ENCODE measurements around the gene NTMT1.

NTMT1 gene

DNA sequence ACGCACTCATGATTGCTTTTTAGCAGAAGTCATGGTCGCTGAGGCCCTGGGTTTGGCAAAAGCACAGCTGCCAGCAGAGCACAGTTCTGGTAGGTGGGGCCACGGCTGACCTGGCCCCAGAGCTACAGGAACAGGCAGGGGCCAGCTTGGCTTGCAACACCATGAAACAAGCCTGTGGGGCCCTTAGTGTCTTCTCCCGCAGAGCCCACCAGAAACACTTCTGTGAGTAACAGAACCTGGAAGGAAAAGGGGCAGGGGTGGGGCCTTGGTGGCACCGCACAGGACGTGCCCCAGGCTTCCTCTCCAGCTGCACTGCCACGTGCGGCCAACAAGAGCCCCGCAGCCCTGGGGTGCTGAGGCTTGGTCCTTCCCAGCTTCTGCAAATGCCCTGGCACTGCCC is 11.1 kb downstream of the NTMT1 start:
- DNase-seq (ENCODE audit: low read depth in 2 of 2), result no peak

- DNase-seq (ENCODE audit: low read depth in 2 of 2), result no peak
Measured at GRCh38 chr9:129637673-129638439, 11.9 kb downstream of the NTMT1 start.

- DNase-seq (ENCODE audit: low read depth in 2 of 2), result no peak
Measured at GRCh38 chr9:129639034-129639630, 13.2 kb downstream of the NTMT1 start.

DNA sequence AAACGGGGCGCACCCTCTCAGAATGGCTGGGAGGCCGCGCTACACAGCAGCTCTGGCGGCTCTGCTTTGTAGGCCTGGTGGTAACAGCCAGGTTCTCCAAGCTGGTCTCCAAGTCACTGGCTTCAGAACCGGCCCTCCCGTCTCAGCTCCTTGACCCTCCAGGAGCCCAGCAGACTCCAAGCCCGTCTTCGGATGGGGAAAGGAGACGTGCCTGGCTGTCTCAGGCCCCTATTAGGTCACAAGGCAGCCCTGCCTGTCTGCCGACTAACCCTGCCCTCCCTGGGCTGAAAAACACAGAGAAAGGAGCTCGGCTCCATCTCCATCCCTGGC is 13.8 kb downstream of the NTMT1 start:
- DNase-seq (ENCODE audit: low read depth in 2 of 2), result no peak

DNA sequence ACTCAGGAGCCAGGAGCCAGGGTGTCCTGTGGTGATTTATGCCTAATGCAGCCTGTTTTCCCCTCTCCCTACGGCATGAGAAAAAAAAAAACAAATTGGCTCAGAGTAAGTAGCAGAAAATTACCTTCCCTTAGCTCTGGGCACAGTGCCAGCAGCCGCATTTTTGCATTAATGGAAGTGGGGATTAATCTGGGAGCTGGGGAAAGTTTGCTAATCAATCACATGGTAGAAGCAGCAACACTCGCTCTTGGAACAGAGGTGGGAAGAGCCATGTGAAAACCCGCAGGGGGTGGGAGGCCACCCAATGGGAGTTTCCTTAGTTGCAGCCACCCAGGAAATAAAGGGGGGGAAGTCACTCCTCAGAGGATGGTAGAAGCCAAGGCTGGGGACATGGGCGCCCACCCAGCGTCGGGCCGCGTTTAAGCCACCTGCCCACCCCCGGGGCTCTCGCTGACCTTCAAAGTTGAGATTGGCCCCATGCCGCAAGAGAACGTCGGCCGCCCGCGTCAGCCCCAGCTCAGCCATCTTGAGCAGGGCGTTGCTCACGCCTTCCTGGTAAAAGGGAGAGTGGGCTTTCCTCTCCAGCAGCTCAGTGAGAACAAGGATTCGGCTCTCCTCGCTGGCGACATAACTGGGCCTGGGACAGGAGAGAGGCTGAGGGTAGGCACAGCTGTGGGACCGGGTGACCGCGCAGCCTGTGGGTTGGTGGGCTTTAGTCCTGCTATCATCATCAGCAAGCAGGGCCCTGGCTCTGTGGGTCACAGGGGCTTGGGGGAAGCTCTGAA is 14.3 kb downstream of the NTMT1 start:
- no peak for DNase-seq (ENCODE audit: low read depth in 2 of 2)

DNA sequence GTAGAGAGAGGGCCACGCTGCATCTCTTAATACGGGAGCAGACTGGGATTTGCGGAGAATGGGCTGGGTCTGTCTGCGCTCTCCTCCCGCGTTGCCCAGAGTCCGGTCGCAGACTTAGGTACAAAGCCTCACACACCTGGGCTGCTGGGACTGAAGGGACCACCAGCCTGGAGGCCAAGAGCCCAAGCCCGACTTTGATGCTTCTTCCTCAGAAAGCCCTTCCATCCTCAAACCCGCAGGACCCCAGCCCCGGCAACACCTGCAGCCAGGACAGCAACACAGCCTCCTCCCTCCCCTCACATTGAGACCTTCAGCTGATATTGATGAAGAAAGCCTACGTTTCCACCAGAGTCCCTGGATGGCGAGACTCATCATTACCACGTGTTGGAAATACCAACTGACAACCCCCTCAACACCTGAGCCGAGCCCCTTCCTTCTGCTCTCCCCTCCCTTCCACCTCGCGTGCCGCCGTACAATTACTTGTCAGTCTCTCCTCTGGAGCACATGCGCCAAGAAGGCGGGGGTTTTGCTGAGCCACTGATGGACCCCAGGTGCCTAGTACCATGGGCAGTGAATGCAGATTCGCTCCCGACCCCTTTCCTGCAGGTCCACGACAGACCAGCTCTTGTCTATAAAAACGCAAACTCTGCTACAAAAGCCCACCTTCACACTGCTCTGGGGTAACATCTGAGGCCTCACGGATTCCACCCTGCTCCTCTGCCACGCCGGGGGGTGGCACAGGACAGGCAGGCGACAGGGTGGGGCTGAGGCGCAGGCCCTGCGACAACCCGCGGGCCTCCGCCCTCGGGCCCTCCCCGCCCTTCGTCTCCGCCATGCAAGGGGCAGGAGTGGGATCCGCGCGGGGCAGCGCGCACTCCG is 15.1 kb downstream of the NTMT1 start:
- no peak for DNase-seq (ENCODE audit: low read depth in 2 of 2)

DNA sequence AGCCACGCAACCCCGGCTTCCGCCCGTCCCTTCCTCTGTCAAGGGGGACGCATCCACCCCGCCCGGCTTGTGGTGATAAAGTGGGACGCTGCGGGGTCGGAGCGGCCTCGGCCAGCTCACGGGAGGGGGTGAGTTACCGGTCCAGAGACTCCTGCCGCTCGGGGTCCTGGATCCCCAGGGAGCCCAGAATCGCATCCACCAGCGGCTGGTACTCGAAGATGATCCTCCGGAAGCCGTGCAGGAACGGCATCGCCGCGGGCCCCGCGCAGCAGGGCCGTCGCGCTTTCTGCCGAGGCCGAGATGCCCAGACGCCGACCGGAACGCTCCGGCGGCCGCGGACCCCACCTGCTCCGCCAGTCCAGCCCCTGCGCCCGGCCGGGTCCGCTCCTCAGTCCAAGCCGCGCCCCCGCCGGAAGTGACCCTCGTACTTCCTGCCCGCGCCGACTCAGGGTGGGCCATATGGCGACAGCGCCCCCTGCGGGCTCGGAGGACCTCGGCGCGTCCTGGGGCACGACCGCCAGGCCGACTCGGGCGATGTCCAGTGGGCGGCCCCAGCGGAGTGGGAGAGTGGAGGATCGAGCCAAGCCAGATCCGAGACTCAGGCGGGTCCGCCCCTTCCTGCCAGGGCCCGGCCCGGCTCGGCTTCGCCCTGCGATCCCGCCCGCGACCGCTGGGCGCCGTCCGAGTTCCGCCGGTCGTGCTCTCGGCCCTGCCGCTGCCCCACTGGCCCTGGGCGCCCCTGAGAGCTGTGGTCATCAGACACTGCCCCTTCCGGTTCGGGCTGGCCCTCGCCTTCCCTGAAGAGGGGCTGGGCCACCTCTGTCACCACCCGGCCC is 16.0 kb downstream of the NTMT1 start, which contains the start of gene ASB6:
ASB6 (minus strand) TSS at position 402 of the 836 bp plus-strand sequence; CDS start at position 250, 152 bp downstream.
- DNase-seq (ENCODE audit: low read depth in 2 of 2), result peak; percentile 97 to 98

GRCh38 chr9:129643706-129644105 is 17.7 kb downstream of the NTMT1 start:
- no peak for DNase-seq (ENCODE audit: low read depth in 2 of 2)

DNA sequence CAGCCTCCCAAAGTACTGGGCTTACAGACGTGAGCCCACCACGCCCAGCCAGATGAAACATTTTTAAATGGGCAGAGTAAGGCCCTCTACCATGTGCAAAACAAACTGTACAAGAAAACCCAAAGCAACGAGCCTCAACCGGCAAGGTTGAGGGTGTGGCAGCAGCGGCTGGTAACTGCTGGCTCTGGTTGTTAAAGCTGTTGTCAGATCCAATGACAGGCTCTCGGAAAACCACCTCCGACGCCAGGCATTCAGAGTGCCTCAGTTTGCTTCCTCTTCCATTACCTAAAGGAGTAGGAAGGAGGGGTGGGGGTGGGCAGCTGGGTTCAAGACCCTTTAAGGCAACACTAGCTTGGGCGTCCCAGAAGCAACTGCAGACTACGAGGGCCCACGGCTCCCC is 18.4 kb downstream of the NTMT1 start:
- no peak for DNase-seq (ENCODE audit: low read depth in 2 of 2)

GRCh38 chr9:129644902-129645301 is 18.9 kb downstream of the NTMT1 start:
- DNase-seq (ENCODE audit: low read depth in 2 of 2), result no peak

GRCh38 chr9:129646252-129646651 is 20.3 kb downstream of the NTMT1 start:
- DNase-seq (ENCODE audit: low read depth in 2 of 2), result no peak

DNA sequence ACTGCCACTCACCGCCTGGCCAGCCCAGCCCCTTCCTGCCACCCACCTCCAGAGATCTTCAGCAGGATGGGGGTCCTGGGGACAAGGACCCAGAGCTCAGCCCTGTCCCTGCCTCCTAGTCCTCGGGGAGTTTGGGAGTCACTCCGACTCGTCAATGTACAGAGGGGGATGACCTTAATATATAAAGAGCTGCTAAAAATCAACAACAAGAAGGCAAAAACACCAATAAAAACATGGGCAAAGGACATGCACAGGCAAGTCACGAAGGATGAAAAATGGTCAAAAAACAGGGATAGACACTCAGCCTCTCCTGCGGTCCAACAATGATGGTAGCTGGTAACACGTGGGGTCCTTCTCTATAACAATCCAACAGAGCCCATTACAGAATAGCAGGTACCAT is 20.7 kb downstream of the NTMT1 start:
- no peak for DNase-seq (ENCODE audit: low read depth in 2 of 2)

DNA sequence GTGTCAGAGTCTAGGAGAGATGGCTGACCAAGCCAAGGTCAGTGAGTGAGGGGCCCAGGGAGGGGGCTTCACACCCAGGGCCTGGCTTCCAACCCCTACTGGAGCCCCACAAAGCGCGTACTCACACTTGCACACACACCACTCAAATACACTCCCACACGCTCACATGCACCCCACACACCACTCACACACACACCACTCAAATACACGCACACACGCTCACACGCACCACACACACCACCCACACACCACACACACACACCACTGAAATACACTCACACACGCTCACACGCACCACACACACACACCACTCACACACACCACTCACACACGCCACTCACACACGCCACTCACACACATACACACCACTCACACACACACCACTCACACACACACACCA is 21.7 kb downstream of the NTMT1 start:
- no peak for DNase-seq (ENCODE audit: low read depth in 2 of 2)

- DNase-seq (ENCODE audit: low read depth in 2 of 2), result no peak
Measured at GRCh38 chr9:129648092-129648763, 22.3 kb downstream of the NTMT1 start.

DNA sequence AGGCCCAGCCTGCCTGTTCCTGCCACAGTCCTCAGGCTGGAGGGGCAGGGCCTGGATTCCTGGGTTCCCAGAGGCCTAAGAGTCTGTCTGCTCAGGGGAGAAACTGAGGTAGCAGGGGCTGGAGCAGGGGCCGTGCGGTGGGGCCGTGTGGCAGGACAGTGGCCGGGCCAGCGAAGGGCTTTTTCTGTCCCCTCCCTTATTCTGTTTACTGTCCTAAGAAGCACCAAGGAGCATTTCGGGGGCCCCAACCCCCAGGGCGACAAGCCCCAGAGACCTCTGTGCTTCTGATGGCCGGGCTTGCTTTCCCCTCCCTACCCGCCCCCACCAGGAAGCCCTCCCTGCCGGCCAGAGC is 22.8 kb downstream of the NTMT1 start:
- DNase-seq (ENCODE audit: low read depth in 2 of 2), result no peak

DNA sequence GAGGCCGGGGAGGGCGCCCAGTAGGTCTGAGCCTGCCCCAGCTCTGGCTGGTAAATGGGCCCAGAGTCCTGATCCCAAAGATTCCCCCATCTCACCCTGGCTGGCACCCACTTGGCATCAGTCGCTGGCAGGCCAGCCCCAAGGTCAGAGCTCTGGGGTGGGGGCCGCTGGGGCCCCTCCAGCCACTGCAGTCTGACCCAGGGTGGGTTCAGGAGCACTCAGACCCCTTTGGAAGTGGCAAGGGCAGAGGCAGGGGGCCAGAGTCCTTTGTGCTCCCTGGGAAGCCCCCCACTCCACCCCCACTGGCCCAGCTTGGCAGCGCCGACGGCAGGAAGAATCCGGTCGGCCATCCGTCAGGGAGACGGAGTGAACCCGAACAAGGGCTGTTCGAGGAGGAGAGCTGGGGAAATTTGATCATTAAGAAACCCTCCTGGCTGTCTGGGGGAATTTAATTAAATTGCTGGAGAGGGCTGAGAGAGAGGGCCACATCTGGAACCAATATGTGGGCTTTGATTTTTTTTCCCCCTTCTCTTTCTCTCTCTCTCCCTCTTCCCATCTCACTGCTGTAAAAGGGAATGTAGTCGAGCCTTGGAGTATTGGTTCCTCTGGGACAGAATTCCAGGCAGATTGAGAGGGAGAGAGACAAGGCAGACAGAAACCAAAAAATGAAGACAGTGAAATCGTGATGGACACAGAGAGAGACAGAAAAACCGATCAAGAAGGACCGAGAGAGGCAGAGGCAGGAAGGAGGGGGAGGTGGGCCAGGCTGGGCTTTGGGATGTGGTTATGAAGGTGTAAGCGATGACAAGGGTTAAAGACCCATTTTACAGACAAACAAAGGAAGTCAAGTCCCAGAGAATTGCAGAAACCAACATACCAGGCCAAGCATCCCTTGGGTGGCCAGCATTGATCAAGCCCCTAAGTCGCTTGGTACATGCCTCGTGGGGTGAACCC is 24.0 kb downstream of the NTMT1 start:
- DNase-seq (ENCODE audit: low read depth in 2 of 2), result no peak

DNA sequence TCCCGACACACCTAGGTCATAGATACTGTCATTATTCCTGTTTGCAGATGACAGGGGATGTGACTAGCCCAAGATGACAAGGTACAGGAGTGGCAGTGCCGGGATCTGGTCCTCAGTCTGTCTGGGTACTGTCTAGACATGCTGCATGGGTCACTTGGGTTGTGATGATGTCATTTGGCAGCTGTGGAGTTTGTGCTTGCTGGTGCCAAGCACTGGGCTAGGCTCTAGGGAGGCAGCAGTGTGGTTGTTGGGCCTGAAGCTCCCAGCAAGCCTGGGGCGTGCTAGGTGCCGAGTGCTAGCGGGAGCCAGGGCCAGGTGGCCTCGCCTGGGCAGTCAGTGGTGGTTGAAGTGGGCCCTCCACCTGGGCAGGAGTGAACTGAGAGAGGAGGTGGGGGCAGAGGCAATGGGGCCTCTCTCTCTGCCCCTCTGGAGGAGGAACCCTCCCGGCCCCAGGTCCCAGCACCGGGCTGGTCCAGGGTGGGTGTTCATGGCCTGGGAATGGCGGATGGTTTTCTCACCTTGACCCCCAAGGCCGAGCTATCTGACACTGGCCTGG is 24.8 kb downstream of the NTMT1 start:
- DNase-seq (ENCODE audit: low read depth in 2 of 2), result no peak

DNA sequence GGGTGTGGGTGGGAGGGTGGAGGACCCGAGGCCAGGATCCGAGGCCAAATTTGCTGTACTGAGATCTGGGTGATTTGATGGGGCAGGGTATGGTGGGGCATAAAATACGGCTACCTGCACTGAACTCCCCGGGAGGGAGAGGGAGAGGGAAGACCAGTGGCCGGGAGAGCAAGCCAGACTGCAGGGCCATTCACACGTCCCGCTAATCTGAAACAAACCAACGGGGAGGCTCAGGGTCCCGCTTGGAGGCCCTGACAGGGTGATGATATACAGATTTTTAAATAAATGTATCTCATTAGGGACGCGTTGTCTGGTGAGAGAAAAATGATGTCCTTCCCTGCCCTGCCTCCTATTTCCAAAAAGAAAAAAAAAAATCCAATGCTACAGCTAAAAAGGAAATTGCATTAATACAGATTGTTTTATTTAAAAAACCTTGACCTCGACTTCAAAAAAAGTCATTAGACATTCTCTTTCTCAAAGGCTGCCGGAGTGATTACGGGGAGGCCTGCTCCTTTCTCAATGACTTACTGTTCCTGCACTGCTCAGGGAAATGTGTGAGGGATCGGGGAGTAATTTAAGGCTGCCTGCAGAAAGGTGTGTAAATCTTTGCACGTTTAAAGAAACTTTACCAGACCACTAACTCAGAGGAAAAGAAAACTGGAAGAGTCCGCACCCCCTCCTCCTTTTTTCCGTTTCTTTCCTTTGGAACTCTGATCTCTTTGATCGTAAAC is 28.0 kb downstream of the NTMT1 start:
- DNase-seq (ENCODE audit: low read depth in 2 of 2), result no peak
